Measurements from ENCODE around the gene ACBD6.
"Not testable (repeated sequence)": the region's sequence is repeated elsewhere in the genome, so short reads cannot be mapped to it uniquely, and the experiment has no call there.

The ACBD6 gene

GRCh38 chr1:180502361-180503279, at the start of gene ACBD6:
Gene ACBD6, minus strand, starts transcription at chr1:180502577. Its CDS starts 311 bp downstream, at chr1:180502266.
- peak; percentile 92 for DNase-seq

- DNase-seq = no peak
Measured at GRCh38 chr1:180551997-180552396, 49.6 kb upstream of the ACBD6 start.

GRCh38 chr1:180550241-180550640, 47.9 kb upstream of the ACBD6 start:
- no peak for DNase-seq

- DNase-seq = not testable (repeated sequence)
Measured at GRCh38 chr1:180549770-180550169, 47.4 kb upstream of the ACBD6 start.

GRCh38 chr1:180548686-180549317, 46.4 kb upstream of the ACBD6 start:
- peak; percentile 65 for DNase-seq

GRCh38 chr1:180545991-180546390, 43.6 kb upstream of the ACBD6 start:
- no peak for DNase-seq

- no peak for DNase-seq
Measured at GRCh38 chr1:180544050-180544449, 41.7 kb upstream of the ACBD6 start.

GRCh38 chr1:180542838-180543145, 40.4 kb upstream of the ACBD6 start:
- no peak for DNase-seq

- no peak for DNase-seq
Measured at GRCh38 chr1:180542113-180542837, 39.9 kb upstream of the ACBD6 start.

GRCh38 chr1:180540697-180541594, 38.6 kb upstream of the ACBD6 start:
- no peak for DNase-seq

- peak; percentile 21 for DNase-seq
Measured at GRCh38 chr1:180539136-180539535, 36.8 kb upstream of the ACBD6 start.

GRCh38 chr1:180536821-180537372, 34.5 kb upstream of the ACBD6 start:
- DNase-seq = no peak

- no peak for DNase-seq
Measured at GRCh38 chr1:180535418-180535999, 33.1 kb upstream of the ACBD6 start.

- peak; percentile 23 for DNase-seq
Measured at GRCh38 chr1:180534214-180534613, 31.8 kb upstream of the ACBD6 start.

GRCh38 chr1:180533266-180533987, 31.1 kb upstream of the ACBD6 start:
- peak; percentile 82 for DNase-seq

GRCh38 chr1:180532854-180533253, 30.5 kb upstream of the ACBD6 start:
- DNase-seq = no peak

GRCh38 chr1:180530501-180530900, 28.1 kb upstream of the ACBD6 start:
- no peak for DNase-seq

- no peak for DNase-seq
Measured at GRCh38 chr1:180528868-180529470, 26.6 kb upstream of the ACBD6 start.

GRCh38 chr1:180527101-180527669, 24.8 kb upstream of the ACBD6 start:
- DNase-seq = no peak

- DNase-seq = no peak
Measured at GRCh38 chr1:180525715-180526039, 23.3 kb upstream of the ACBD6 start.

Data from NCI-H146 (cell line).